Fibroblast of upper back skin (primary cell): ENCODE results near the gene CD84.
"Not testable (repeated sequence)": the region's sequence is repeated elsewhere in the genome, so short reads cannot be mapped to it uniquely, and the experiment has no call there.

ENCODE experiments used
- DNase-seq: peaks from one replicate; pipeline ENCODE4 v3.0.0-alpha.2; 2013

CD84 gene

GRCh38 chr1:160608514-160608913, 29.2 kb upstream of the CD84 start:
- DNase-seq, result no peak

- no peak for DNase-seq
Measured at GRCh38 chr1:160608057-160608456, 28.8 kb upstream of the CD84 start.

GRCh38 chr1:160607672-160608032, 28.4 kb upstream of the CD84 start:
- no peak for DNase-seq

DNA sequence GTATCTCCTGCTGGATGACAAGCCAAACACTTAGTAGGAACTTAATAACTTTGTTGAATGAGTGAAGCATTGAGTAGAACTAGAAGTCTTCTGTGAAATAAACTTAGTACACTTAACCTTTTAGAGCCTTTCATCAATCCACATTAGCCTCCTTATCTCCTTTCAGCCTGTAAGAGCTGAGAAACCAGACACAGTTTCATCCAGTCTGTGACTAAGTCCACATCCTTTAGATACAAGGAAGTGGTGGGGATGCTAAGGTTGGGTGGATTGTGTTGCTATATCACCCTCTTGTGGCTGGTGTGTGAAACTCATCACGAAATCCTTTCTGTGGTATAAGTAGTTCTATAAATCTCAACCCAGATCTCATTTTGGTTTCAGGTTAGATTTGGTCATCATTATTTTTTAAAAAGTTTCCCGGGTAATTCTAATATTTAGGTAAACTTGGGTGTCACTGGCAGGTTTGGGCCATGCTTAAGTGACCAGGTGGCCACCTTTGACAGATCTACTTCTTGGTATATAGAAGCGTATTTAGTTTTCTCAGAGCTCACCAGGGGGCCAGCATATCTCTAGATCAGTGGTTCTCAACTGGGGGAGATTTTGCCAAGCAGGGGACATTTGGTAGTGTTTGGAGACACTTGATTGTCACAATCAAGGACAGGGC, 27.8 kb upstream of the CD84 start:
- peak; percentile 75 for DNase-seq

DNA sequence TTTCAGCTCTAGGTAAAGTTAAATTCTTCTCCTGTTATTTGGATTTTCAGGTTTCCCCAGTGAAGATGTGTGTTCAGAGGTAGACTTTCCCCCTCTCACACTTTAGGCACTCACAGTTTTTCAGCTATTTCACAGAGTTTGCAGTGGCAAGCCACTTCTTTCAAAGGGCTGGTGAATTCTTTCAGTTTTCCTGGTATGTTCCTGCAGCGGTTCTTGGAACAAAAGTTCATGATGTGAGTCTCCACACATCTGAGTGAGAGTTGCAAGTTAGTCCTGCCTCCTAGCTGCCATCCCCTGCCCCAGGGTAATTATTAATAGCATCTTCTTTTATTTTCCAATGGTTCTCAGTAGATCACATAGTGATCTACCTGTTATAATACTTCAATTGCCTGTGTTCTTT, 27.3 kb upstream of the CD84 start:
- DNase-seq, result no peak

GRCh38 chr1:160605792-160606479, 26.6 kb upstream of the CD84 start:
- no peak for DNase-seq

DNA sequence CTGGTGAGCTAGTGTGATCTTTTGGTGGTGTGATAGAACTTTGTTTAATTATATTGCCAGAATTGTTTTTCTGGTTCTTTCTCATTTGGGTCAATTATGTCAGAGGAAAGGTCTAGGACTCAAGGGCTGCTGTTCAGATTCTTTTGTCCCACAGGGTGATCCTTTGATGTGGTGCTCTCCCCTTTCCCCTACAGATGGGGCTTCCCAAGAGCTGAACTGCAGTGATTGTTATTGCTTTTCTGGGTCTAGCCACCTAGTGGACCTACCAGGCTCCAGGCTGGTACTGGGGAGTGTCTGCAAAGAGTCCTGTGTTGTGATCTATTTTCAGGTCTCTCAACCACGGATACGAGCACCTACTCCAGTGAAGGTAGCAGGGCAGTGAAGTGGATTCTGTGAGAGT, 25.9 kb upstream of the CD84 start:
- no peak for DNase-seq

- DNase-seq, result no peak
Measured at GRCh38 chr1:160597705-160598104, 18.4 kb upstream of the CD84 start.

- DNase-seq, result no peak
Measured at GRCh38 chr1:160597051-160597450, 17.8 kb upstream of the CD84 start.

DNA sequence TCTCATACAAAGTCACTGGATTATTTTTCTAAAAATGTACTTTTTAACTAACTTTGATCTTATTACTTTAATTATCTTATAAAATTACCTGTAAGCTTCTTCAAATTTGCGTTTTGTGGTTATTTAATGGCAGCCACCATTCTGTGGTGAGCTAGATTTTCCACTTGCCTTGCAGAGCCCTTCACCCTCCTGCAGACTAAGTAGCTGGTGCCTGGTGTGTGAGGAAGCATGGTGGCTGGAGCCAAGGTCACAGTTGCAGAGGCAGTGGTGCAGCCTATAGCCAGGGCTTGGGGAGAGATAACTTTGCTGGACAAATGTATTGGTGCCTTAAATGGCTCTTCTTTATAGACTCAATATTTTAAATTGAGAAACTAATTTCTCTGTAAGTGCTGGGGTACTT, 11.2 kb upstream of the CD84 start:
- no peak for DNase-seq

DNA sequence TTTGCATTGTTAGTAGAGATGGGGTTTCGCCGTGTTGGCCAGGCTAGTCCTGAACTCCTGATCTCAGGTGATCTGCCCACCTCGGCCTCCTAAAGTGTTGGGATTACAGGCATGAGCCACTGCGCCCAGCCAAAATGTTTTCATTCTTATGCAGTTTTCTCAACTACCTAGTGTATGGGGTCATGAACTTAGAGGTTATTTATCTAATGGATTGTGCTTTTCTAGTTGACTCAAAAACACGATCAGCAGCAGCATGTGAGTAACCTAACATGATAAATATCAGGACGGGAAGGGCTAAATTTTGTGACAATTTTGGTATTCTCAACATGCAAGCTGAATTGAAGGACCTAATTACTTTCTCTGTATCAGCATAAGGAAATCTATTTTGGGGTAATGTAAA, 9.2 kb upstream of the CD84 start:
- no peak for DNase-seq

GRCh38 chr1:160584784-160585183, 5.5 kb upstream of the CD84 start:
- DNase-seq, result no peak

- not testable (repeated sequence) for DNase-seq
Measured at GRCh38 chr1:160582976-160583375, 3.7 kb upstream of the CD84 start.

- DNase-seq, result no peak
Measured at GRCh38 chr1:160581961-160582360, 2.7 kb upstream of the CD84 start.

DNA sequence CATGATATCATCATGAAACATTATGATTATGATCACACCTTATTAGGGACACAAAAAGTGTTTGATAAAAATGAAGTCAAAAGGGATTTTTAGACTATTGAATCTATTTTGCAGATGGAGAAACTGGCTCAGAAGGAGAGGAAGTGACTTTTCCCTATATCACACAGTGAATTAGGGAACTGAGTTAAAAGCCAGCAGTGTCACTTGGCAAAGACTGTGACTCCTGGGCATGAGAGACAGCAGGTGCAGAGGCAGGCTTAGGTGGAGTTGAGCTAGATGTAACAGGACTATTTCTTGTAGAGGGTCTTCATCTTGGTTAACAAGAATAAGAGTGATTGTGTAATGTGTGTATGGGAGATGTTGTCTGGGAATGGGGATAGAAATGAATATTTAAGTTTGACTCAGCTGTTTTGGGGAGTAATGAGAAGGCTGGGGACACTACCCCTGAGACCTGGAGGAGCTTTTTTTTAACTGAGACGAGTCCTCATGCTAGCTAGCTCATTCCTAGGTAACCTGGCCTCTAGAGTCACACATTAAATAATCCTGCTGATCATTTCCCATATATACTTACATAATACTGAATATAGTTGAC, 1.0 kb upstream of the CD84 start:
- no peak for DNase-seq

DNA sequence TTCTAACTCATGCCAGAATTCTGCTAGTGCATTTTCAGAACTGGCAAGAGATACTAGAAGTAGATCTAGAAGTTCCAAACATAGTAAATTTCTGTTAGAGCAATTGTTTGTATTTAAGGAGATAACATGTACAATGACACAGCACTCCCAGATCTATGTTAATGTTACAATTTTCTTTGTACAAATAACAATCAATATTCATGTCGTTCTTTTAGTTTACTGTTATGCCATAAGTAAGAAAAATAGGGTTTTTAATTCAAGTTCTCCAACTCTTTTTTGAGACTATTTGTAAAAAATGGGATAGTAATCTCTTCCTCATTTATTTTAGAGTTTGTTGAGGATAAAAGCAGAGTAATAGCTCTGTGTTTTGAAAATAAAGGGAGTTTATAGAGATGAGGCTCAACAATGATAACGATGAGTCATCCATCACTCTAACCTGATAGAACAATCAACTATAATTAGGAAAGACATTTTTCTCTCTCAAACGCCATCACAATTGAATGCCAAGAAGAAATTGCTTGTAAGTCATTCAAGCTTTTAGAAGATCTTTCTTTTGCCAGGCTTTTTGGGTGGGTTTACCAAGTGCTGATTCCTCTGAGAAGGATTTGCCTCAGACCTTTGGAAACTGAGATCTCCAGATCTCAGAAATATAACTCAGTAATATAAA, 638 bp downstream of the CD84 start:
- DNase-seq, result no peak

DNA sequence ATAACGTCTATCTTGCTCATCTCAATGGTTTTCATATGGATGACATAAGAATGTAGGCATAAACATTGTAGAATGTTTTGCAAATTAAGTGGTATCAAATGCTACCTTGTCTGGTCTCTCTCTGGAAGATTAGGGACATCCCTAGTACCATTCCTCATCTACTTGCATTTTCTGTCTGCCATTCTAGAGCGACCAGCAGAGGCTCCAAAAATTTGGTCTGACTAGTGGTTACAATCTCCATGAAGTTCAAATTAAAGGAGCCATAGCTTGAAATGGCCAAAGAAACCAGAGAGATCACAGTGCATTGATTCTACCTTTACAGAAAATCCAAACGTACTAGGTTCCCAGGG, 1.1 kb downstream of the CD84 start:
- DNase-seq, result no peak

DNA sequence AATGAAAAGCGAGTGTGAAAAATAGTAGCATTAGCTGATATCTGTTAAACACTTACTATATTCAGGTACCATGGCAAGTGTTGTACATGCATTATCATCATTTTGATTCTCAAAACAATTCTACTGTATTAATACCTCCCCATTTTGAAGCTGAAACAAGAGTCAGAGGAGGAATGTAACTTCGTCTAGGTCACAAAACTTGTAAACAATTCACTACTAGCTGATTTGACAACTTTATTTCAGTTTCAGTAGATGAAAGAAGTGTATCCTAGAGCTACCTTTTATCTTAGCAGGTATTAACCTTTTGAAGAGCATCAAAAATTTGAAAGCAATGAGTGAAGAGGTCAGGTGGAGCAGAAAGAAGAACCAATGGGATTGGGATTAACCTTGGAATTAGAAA, 1.6 kb downstream of the CD84 start:
- DNase-seq, result no peak

DNA sequence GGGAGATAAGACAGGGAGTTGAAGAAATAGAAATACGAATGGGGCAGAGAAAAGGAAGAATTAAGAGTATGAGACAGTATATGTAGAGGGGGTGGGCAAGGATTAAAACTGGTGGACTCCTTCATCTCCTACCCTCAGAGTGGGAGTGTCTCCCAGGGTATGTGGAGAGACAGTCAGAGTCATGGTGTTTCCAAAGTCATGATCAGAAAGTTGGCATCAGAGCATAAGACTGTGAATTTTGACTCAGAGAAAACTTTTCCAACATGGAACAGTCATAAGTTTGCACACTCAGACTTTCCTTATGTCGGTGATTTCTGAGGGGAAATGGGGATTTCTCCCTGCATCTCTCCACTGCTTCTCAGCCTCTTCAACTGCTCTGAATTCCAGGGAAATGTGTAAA, 2.4 kb downstream of the CD84 start:
- no peak for DNase-seq

DNA sequence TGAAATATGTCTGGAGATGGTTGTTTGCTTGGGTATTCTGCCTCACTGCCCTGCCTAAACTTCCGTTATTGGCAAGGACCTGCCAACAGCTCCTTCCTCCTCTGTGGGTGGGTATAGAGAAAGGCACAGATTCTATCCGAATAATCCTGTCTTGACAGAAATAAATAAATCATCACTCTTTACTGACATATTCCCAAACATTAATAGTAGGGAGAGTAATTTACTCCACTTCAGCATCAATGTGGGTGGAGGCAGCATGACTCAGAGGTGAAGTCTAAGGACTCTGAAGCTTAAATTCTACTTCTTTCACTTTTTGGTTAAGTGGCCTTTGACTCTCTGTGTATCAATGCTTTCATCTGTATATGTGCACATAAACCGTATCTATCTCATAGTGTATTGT, 2.9 kb downstream of the CD84 start:
- DNase-seq, result no peak

- DNase-seq, result no peak
Measured at GRCh38 chr1:160575112-160575664, 4.1 kb downstream of the CD84 start.

GRCh38 chr1:160570840-160571239, 8.5 kb downstream of the CD84 start:
- DNase-seq, result no peak

GRCh38 chr1:160569806-160570205, 9.5 kb downstream of the CD84 start:
- no peak for DNase-seq
